ENCODE results near the gene SRGAP3.

SRGAP3 gene

DNA sequence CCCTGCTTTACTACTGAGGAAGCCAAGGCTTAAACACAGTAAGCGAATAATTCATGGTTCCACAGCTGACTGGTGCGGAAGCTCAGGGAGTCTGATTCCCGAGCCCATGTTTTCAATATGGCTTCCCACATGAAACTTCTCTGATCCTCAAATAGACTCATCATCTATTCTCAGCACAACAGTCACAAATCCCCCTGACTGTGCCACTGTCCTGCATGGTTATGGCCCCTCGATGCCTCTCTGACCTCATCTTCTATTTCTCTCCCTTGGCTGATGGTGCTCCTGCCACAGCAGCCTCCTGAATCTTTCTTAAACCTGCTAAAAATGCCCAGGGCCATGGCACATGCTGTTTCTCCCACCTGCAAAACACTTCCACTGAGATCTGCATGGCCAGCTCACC is 43.2 kb downstream of the SRGAP3 start:
- H3K27me3 ChIP-seq (ENCODE audit: control insufficient read depth in 1 of 2, insufficient read depth in 2 of 2, low read length in 2 of 2), result no peaks in the 10 kb centered on the region
- H3K4me1 ChIP-seq (ENCODE audit: control insufficient read depth in 1 of 2, insufficient read depth in 2 of 2, low read length in 2 of 2), result peaks cover 8 to 21% of the 10 kb centered on the region in 2 donors
- no peaks in the 10 kb centered on the region for H3K36me3 ChIP-seq (ENCODE audit: control insufficient read depth in 1 of 2, insufficient read depth in 2 of 2, low read length in 2 of 2)
- H3K4me3 ChIP-seq (ENCODE audit: low read depth in 1 of 2, low read length in 2 of 2), result no peak overlapping the region
- H3K9ac ChIP-seq (ENCODE audit: low read depth in 1 of 2, low read length in 2 of 2), result no peak overlapping the region
- no peak overlapping the region for H3K27ac ChIP-seq (ENCODE audit: low read depth, low read length)
- H3K9me3 ChIP-seq (ENCODE audit: control insufficient read depth in 1 of 2, low read length in 2 of 2), result no peaks in the 10 kb centered on the region

DNA sequence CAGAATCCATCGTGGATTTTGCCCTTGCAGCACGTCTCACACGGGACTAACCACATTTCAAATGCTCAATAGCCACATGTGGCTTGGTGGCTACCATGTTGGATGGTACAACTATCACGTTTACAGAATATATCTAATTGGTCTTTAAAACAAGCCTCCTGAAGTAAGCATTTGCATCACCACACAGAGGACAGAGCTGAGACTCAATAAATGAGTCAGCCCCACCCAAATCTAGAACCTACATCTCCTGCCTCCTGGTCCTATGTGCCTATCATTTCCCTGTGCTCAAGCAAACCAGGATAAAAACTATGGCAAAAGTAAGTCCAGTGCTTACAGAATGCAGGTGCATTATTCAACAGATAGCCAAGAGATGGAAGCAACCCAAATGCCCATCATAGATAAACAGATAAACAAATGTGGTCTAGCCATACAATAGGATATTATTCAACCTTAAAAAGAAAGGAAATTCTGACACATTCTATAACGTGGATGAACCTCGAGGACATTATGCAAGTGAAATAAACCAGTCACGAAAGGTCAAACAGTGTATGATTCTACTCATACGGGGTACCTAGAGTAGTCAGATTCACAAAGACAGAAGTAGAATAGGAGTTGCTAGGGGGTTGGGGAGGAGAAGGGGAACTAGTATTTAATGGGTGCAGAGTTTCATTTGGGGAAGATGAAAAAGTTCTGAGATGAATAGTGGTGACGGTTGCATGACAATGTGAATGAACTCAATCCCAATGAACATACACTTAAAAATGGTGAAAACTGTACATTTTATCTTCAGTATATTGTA is 43.9 kb downstream of the SRGAP3 start:
- no peak overlapping the region for H3K9ac ChIP-seq (ENCODE audit: low read depth in 1 of 2, low read length in 2 of 2)
- no peaks in the 10 kb centered on the region for H3K27me3 ChIP-seq (ENCODE audit: control insufficient read depth in 1 of 2, insufficient read depth in 2 of 2, low read length in 2 of 2)
- H3K27ac ChIP-seq (ENCODE audit: low read depth, low read length), result no peak overlapping the region
- H3K36me3 ChIP-seq (ENCODE audit: control insufficient read depth in 1 of 2, insufficient read depth in 2 of 2, low read length in 2 of 2), result no peaks in the 10 kb centered on the region
- H3K4me1 ChIP-seq (ENCODE audit: control insufficient read depth in 1 of 2, insufficient read depth in 2 of 2, low read length in 2 of 2), result peaks cover 8 to 21% of the 10 kb centered on the region in 2 donors
- no peak overlapping the region for H3K4me3 ChIP-seq (ENCODE audit: low read depth in 1 of 2, low read length in 2 of 2)
- H3K9me3 ChIP-seq (ENCODE audit: control insufficient read depth in 1 of 2, low read length in 2 of 2), result no peaks in the 10 kb centered on the region

DNA sequence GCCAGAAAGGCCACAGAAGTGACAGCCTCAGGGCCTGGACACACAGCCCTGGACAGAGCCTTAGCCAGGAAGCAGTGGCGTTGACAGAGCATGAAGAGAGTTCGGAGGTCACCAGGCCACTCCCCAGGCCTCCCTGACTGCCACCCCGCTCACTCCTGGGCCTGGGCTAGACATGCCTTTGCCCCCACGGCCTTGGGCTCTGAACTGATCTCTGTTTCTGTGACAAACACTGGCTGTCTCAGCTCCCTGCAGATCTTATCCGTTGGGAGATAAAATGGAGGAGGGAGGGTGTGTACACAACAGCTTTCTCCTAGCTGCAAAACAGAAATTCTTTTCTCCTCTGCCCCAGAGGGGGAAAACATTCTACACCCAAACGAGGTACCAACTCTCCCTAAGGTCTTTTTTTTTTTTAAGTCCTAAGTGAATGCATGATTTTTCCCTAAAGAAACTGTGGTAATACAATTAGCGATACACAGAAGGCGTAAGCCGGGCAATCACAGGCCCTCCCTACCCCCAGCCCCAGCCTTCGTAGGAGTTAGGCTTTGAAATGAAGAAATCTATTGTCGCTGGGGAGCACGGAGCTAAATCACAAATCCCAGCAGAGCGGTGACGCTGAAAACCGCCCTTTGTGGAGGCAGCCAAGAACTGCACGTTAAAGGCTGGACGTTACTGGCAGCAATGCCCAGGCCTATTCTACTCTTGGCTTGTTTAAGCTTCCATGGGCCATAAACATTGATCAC is 45.0 kb downstream of the SRGAP3 start:
- no peaks in the 10 kb centered on the region for H3K9me3 ChIP-seq (ENCODE audit: control insufficient read depth in 1 of 2, low read length in 2 of 2)
- H3K36me3 ChIP-seq (ENCODE audit: control insufficient read depth in 1 of 2, insufficient read depth in 2 of 2, low read length in 2 of 2), result no peaks in the 10 kb centered on the region
- peaks cover 8 to 21% of the 10 kb centered on the region in 2 donors for H3K4me1 ChIP-seq (ENCODE audit: control insufficient read depth in 1 of 2, insufficient read depth in 2 of 2, low read length in 2 of 2)
- no peaks in the 10 kb centered on the region for H3K27me3 ChIP-seq (ENCODE audit: control insufficient read depth in 1 of 2, insufficient read depth in 2 of 2, low read length in 2 of 2)
- H3K27ac ChIP-seq (ENCODE audit: low read depth, low read length), result no peak overlapping the region
- no peak overlapping the region for H3K9ac ChIP-seq (ENCODE audit: low read depth in 1 of 2, low read length in 2 of 2)
- no peak overlapping the region for H3K4me3 ChIP-seq (ENCODE audit: low read depth in 1 of 2, low read length in 2 of 2)

DNA sequence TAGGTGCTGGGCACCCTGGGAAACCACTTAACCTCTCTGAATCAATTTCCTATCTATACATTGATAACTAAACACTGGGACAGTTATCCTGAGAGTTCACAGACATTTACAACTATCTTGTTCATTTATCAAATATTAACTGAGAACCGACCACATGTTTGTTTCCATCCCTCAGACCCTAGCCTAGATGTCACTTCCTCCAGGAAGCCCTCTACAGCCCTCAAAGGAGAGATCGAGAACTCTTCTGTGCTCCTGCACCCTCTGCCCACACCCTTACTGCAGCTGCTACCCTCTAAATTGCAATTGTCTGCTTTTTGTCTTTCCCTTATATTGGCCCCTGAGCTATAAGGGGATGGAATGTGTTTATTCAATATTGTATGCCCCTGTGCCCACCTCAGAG is 46.1 kb downstream of the SRGAP3 start:
- Histone ChIP-seq H3K27me3 (ENCODE audit: control insufficient read depth in 1 of 2, insufficient read depth in 2 of 2, low read length in 2 of 2) (no peaks in the 10 kb centered on the region), H3K9ac (ENCODE audit: low read depth in 1 of 2, low read length in 2 of 2) (no peak overlapping the region), H3K36me3 (ENCODE audit: control insufficient read depth in 1 of 2, insufficient read depth in 2 of 2, low read length in 2 of 2) (no peaks in the 10 kb centered on the region), H3K4me3 (ENCODE audit: low read depth in 1 of 2, low read length in 2 of 2) (no peak overlapping the region), H3K27ac (ENCODE audit: low read depth, low read length) (no peak overlapping the region), H3K4me1 (ENCODE audit: control insufficient read depth in 1 of 2, insufficient read depth in 2 of 2, low read length in 2 of 2) (peaks cover 8 to 21% of the 10 kb centered on the region in 2 donors), H3K9me3 (ENCODE audit: control insufficient read depth in 1 of 2, low read length in 2 of 2) (no peaks in the 10 kb centered on the region)

DNA sequence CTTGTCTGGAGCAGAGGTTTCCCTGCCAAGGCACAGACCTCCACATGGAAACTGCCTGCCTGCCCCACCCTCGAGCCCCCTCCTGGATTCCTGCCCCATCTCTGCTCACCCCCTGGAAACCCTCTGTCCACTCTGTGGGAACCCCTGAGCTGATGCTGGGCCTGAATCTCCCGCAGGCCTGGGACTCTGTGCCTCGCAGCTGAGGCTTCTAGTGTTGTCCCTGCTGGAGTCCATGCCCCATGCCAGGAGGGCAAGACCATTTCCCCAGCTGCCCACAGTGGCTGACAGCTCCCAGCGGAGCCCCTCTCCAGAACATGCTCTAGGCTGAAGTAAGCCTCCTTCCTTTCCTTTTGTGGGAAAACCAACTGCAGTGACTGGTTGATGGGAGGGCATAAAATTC is 46.9 kb downstream of the SRGAP3 start:
- Histone ChIP-seq H3K36me3 (ENCODE audit: control insufficient read depth in 1 of 2, insufficient read depth in 2 of 2, low read length in 2 of 2) (no peaks in the 10 kb centered on the region), H3K4me1 (ENCODE audit: control insufficient read depth in 1 of 2, insufficient read depth in 2 of 2, low read length in 2 of 2) (peaks cover 5 to 21% of the 10 kb centered on the region in 2 donors), H3K9ac (ENCODE audit: low read depth in 1 of 2, low read length in 2 of 2) (no peak overlapping the region), H3K9me3 (ENCODE audit: control insufficient read depth in 1 of 2, low read length in 2 of 2) (no peaks in the 10 kb centered on the region), H3K4me3 (ENCODE audit: low read depth in 1 of 2, low read length in 2 of 2) (no peak overlapping the region), H3K27me3 (ENCODE audit: control insufficient read depth in 1 of 2, insufficient read depth in 2 of 2, low read length in 2 of 2) (no peaks in the 10 kb centered on the region), H3K27ac (ENCODE audit: low read depth, low read length) (no peak overlapping the region)

DNA sequence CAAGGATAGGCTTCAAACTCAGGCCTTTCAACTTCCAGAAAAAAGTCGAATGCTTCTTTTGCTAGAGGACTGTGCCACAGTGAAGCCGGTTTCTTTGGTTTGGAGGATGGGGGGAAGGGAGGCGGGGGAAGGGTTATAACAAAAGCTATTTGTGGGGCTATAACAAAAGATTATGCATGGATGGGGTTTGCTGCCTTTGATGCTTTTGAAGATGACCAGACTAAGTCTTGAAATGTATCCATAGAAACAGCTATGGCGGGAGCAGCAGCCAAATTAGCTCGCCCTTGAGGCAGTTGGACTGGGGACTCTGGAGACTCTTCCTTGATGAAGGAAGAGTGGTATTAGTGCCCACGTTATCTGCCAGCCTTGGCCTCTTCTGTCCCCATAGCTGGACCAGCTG is 47.5 kb downstream of the SRGAP3 start:
- H3K27me3 ChIP-seq (ENCODE audit: control insufficient read depth in 1 of 2, insufficient read depth in 2 of 2, low read length in 2 of 2), result no peaks in the 10 kb centered on the region
- no peak overlapping the region for H3K9ac ChIP-seq (ENCODE audit: low read depth in 1 of 2, low read length in 2 of 2)
- H3K9me3 ChIP-seq (ENCODE audit: control insufficient read depth in 1 of 2, low read length in 2 of 2), result no peaks in the 10 kb centered on the region
- no peak overlapping the region for H3K4me3 ChIP-seq (ENCODE audit: low read depth in 1 of 2, low read length in 2 of 2)
- no peaks in the 10 kb centered on the region for H3K36me3 ChIP-seq (ENCODE audit: control insufficient read depth in 1 of 2, insufficient read depth in 2 of 2, low read length in 2 of 2)
- peaks cover 0 to 15% of the 10 kb centered on the region in 2 donors for H3K4me1 ChIP-seq (ENCODE audit: control insufficient read depth in 1 of 2, insufficient read depth in 2 of 2, low read length in 2 of 2)
- H3K27ac ChIP-seq (ENCODE audit: low read depth, low read length), result no peak overlapping the region

DNA sequence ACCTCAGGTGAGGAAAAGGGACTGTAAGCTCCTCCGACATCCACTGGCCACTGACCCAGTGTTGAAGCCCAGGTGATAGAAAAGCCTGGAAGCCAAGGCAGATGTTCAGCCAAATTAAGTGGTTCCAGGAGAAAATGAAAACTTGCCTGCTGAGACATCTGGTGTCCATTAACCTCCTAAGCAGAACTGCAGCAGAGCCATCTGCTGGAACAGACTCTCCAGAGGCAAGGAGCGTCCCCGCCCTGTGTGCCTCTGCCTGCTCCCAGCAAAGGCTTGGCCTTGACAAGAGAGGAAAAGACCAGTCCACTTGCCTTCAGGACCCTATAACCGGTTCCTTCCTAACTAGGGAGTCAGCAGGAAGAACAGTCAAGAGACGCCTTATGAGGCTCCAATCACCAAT is 48.2 kb downstream of the SRGAP3 start:
- Histone ChIP-seq H3K27ac (ENCODE audit: low read depth, low read length) (no peak overlapping the region), H3K4me3 (ENCODE audit: low read depth in 1 of 2, low read length in 2 of 2) (no peak overlapping the region), H3K36me3 (ENCODE audit: control insufficient read depth in 1 of 2, insufficient read depth in 2 of 2, low read length in 2 of 2) (no peaks in the 10 kb centered on the region), H3K9ac (ENCODE audit: low read depth in 1 of 2, low read length in 2 of 2) (no peak overlapping the region), H3K4me1 (ENCODE audit: control insufficient read depth in 1 of 2, insufficient read depth in 2 of 2, low read length in 2 of 2) (peaks cover 0 to 11% of the 10 kb centered on the region in 2 donors), H3K27me3 (ENCODE audit: control insufficient read depth in 1 of 2, insufficient read depth in 2 of 2, low read length in 2 of 2) (no peaks in the 10 kb centered on the region), H3K9me3 (ENCODE audit: control insufficient read depth in 1 of 2, low read length in 2 of 2) (no peaks in the 10 kb centered on the region)

DNA sequence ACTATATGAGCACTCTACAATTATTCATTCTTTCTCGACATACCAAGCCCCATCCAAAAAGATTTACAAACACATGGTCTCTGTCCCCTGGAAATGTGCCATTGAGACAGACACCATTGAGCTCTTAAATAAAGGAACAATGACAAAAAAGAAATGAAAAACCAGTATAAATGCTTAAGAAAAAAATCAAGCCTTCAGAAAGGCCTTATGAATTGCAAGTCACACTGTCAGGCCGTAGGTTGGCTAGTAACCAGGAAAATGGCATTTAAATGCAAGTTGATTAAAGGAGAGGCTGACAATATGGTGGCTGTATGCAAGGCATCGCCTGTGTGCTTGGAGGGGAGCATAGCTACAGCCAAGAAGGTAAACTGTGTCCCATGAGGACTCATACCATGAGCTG is 49.7 kb downstream of the SRGAP3 start:
- Histone ChIP-seq H3K27ac (ENCODE audit: low read depth, low read length) (no peak overlapping the region), H3K9ac (ENCODE audit: low read depth in 1 of 2, low read length in 2 of 2) (no peak overlapping the region), H3K4me1 (ENCODE audit: control insufficient read depth in 1 of 2, insufficient read depth in 2 of 2, low read length in 2 of 2) (peaks cover 0 to 9% of the 10 kb centered on the region in 2 donors), H3K27me3 (ENCODE audit: control insufficient read depth in 1 of 2, insufficient read depth in 2 of 2, low read length in 2 of 2) (no peaks in the 10 kb centered on the region), H3K4me3 (ENCODE audit: low read depth in 1 of 2, low read length in 2 of 2) (no peak overlapping the region), H3K36me3 (ENCODE audit: control insufficient read depth in 1 of 2, insufficient read depth in 2 of 2, low read length in 2 of 2) (no peaks in the 10 kb centered on the region), H3K9me3 (ENCODE audit: control insufficient read depth in 1 of 2, low read length in 2 of 2) (no peaks in the 10 kb centered on the region)

DNA sequence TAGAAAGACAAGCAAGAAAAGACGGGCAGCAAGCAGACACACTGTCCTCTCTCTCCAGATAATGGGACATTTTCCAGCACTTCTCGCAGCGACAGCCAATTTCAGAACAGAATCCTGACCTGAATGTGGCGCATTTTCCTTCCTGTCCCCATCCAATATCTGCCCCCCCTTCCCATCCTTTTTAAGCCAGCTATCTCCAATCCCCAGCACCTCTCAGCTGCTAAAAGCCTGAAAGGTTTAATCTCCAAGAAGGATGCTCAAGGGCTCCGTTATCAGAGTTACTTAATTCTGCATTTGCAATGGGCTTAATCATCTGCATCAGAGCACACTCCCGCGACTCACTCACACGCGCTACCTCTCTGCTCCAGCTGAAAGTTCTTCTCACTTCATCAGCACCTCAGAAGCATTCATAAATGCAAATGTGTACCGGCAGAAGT is 50.5 kb downstream of the SRGAP3 start:
- Histone ChIP-seq H3K36me3 (ENCODE audit: control insufficient read depth in 1 of 2, insufficient read depth in 2 of 2, low read length in 2 of 2) (no peaks in the 10 kb centered on the region), H3K27me3 (ENCODE audit: control insufficient read depth in 1 of 2, insufficient read depth in 2 of 2, low read length in 2 of 2) (no peaks in the 10 kb centered on the region), H3K4me1 (ENCODE audit: control insufficient read depth in 1 of 2, insufficient read depth in 2 of 2, low read length in 2 of 2) (peaks cover 0 to under 1% of the 10 kb centered on the region in 2 donors), H3K9me3 (ENCODE audit: control insufficient read depth in 1 of 2, low read length in 2 of 2) (no peaks in the 10 kb centered on the region), H3K4me3 (ENCODE audit: low read depth in 1 of 2, low read length in 2 of 2) (no peak overlapping the region), H3K9ac (ENCODE audit: low read depth in 1 of 2, low read length in 2 of 2) (no peak overlapping the region), H3K27ac (ENCODE audit: low read depth, low read length) (no peak overlapping the region)

DNA sequence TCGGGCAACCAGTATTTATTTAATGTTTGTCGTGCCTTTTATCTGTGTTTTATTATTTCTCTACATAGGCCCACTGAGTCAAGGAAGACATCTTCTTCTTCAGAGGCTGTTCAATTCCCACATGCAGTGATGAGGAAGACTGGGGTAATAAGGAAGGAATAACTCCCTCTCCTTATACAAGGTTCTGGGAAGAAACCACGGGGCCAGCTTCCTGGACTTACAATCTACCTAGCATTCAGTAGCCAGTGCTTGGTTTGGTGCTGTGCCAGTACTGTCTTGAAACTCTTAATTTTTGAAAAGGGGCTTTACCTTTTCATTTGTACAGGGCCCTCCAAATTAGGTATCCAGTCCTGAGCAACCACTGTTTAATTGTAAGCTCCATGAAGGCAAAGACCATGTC is 51.2 kb downstream of the SRGAP3 start:
- H3K4me1 ChIP-seq (ENCODE audit: control insufficient read depth in 1 of 2, insufficient read depth in 2 of 2, low read length in 2 of 2), result no peaks in the 10 kb centered on the region
- H3K27me3 ChIP-seq (ENCODE audit: control insufficient read depth in 1 of 2, insufficient read depth in 2 of 2, low read length in 2 of 2), result no peaks in the 10 kb centered on the region
- no peak overlapping the region for H3K27ac ChIP-seq (ENCODE audit: low read depth, low read length)
- no peaks in the 10 kb centered on the region for H3K9me3 ChIP-seq (ENCODE audit: control insufficient read depth in 1 of 2, low read length in 2 of 2)
- no peak overlapping the region for H3K4me3 ChIP-seq (ENCODE audit: low read depth in 1 of 2, low read length in 2 of 2)
- no peaks in the 10 kb centered on the region for H3K36me3 ChIP-seq (ENCODE audit: control insufficient read depth in 1 of 2, insufficient read depth in 2 of 2, low read length in 2 of 2)
- no peak overlapping the region for H3K9ac ChIP-seq (ENCODE audit: low read depth in 1 of 2, low read length in 2 of 2)

Data from duodenal mucosa (tissue), 2 donors.